Stimulated activated CD8-positive, alpha-beta memory T cell treated with anti-CD3 and anti-CD28 coated beads, Interleukin-7, amount 100 ng/mL, for 4 hours (primary cell): Measurements from ENCODE around the gene SHANK3.
A peak's percentile ranks its signal among the peaks of the same experiment; 100 is the strongest.
"Not testable (repeated sequence)": the region's sequence is repeated elsewhere in the genome, so short reads cannot be mapped to it uniquely, and the experiment has no call there.

Experiments
- DNase-seq, 2 donors: peaks; one replicate each; pipeline ENCODE4 v3.0.0-alpha.2; 2020; ENCODE audit warnings: low read depth in 2 of 2

Gene SHANK3

GRCh38 chr22:50653256-50653655, 19.4 kb upstream of the SHANK3 start:
- DNase-seq = no peak

GRCh38 chr22:50654664-50655063, 18.0 kb upstream of the SHANK3 start:
- not testable (repeated sequence) for DNase-seq

- DNase-seq = no peak
Observed at GRCh38 chr22:50656122-50657070, 16.2 kb upstream of the SHANK3 start.

DNA sequence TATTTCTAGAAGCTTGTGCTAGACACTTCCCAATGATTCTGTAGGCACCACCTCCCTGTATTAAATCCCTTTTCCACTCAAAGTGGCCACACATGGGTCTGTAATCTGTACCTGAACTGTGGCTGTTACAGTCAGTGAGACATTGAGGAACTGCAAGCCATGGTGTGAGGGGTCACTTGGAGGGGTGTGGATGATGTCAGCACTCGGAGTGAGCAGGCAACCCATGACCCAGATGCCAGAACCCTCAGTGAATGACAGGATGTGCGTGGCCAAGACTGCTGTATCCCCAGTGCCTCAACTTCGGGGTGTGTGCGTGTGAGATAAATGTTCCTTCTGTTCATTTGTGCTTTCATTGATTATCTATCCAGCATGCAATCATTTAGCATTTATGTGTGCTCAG, 14.7 kb upstream of the SHANK3 start:
- DNase-seq = no peak

DNA sequence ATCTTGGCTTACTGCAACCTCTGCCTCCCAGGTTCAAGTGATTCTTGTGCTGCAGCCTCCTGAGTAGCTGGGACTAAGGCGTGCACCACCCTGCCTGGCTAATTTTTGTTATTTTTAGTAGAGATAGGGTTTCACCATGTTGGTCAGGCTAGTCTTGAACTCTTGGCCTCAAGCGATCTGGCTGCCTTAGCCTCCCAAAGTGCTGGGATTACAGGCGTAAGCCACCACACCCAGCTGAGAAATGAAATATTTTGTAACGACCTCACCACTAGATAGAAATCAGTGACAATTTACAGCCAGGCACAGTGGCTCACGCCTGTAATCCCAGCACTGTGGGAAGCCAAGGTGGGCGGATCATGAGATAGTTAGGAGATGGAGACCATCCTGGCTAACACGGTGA, 12.9 kb upstream of the SHANK3 start:
- not testable (repeated sequence) for DNase-seq

- no peak for DNase-seq
Observed at GRCh38 chr22:50660306-50660705, 12.3 kb upstream of the SHANK3 start.

DNA sequence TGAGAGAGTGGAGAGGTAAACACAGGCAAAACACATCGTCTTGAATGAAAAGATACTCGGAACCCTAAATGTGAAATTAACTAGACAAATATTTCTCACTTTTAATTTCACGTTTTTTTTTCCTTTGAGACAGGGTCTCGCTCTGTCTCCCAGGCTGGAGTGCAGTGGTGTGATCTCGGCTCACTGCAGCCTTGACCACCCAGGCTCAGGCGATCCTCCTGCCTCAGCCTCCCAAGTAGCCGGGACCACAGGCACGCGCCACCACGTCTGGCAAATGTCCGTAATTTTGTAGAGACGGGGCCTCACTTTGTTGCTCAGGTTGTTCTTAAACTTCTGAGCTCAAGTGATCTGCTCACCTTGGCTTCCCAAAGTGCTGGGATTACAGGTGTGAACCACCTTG, 7.4 kb upstream of the SHANK3 start:
- DNase-seq = no peak

- DNase-seq = no peak
Observed at GRCh38 chr22:50665738-50666137, 6.9 kb upstream of the SHANK3 start.

- no peak for DNase-seq
Observed at GRCh38 chr22:50670513-50670912, 2.1 kb upstream of the SHANK3 start.

DNA sequence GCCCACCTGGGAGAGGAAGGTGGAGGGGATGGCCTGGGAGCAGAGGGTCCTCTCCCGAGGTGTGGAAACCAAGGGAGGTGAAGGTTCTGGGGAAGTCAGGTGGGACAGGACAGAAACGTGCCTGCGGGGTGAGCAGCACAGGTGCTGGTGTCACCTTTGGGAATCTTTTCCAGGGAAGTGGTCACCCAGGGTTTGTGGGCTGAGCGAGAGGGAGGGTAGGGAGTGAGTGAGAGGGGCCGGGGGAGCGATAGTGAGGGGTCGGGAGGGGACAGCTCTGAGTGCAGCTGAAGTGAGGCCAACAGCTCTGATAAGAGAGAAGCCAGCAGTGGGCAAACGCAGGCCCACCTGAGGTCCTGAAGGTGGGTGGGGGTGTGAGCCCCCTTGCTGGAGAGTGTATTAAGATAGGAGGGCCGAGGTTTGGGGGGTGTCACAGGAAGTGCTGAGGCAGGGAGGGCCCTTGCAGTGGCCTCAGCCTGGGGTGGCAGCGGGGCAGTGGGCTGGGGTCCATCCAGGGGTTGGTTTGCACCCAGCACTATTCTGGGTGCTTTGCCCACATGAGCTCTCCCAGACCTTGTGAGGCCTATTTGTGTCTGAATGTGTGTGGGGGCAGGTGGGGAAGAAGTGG, 1.6 kb upstream of the SHANK3 start:
- no peak for DNase-seq

DNA sequence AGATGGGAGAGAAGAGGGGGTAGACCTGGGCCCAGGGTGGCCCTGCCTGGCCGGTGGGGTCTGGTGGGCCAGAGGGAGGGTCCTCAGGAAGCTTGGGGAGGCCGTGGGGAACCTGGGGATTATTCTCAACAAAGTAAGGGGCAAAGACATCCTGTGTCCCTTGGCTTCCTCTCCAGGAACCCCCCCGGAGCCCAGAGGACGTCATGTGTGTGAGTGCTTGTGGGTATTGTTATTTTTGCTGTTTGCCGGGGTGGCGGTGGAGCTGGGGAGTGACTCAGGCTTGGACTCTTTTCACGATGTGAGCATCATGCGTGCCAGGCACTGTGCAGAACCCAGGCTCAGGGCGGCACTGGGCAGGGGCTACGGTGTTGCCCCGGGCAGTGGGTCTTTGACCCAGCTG, 982 bp upstream of the SHANK3 start:
- DNase-seq = no peak

- no peak for DNase-seq
Observed at GRCh38 chr22:50672041-50672440, 582 bp upstream of the SHANK3 start.

GRCh38 chr22:50673231-50674129, 857 bp downstream of the SHANK3 start:
- DNase-seq = no peak

DNA sequence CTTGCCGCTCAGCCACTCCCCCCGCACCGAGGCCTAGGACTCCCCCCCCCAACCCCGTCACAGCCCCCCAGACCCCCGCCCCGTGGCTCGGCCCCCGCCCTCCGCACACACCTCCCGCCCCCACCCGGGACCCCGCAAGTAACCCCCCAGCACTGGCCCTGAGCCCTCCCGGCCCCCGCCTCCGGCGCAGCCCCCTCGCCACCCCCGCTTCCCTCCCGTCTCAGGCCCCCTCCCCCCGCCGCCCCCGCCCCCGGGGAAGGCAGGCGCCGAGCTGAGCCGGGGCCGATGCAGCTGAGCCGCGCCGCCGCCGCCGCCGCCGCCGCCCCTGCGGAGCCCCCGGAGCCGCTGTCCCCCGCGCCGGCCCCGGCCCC, 1.5 kb downstream of the SHANK3 start:
- DNase-seq = peak in 1 of 2 donors; percentile 23

DNA sequence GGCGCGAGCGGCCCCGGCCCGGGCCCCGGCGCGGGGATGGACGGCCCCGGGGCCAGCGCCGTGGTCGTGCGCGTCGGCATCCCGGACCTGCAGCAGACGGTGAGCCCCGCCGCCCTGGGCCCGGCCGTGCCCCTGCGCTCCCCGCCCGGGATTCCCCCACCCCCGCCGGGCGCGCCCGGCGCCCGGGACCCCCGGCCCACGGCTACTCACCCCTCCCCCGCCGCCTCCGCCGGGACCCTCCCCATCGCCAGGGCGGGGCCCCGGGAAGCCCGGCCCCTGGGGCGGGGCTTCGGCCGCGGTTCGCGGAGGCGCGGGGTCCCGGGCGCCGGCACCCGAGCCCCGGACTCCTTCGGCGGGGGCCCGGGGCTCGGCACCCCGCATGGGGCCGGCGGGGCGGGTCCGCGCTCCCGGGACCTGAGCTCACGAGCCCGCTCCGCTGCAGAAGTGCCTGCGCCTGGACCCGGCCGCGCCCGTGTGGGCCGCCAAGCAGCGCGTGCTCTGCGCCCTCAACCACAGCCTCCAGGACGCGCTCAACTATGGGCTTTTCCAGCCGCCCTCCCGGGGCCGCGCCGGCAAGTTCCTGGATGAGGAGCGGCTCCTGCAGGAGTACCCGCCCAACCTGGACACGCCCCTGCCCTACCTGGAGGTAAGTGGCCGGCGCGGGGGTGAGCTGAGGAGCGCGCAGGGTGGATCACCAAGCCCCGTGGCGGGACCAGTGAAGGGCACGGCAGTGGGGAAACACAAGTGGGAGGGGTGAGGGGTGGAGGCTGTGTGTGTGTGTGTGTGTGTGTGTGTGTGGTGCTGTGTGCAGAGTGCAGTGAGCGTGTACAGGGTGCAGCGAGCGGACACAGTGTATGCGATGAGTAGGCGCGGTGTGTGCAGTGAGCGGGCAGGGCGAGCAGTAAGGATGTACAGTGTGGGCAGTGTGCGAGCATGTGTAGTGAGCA, 2.3 kb downstream of the SHANK3 start:
- DNase-seq = no peak

DNA sequence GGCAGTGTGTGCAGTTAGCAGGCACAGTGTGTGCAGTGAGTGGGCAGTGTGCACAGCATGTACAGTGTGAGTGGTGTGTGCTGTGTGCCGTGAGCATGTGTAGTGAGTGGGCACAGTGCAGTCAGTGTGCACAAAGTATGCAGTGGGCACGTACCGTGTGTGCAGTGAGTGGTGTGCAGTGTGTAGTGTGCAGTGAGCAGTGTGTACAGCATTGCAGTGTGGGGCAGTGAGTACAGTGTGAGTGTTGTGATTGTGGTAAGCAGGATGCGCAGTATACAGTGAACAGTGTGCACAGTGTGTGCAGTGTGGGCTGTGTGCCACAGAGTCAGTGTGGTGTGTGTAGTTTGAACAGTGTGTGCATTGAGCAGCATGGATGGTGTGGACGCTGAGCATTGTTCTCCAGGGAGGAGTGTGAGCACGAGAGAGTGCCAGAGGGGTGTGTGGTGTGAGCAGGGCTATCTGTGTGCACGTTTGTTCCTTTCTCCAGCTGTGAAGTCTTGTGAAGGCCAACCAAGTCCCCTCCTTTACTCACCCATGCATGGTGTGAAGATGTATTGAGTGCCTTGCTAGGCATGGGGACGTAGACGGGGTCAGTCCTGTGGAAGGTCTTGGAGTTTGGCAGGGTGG, 3.0 kb downstream of the SHANK3 start:
- no peak for DNase-seq

DNA sequence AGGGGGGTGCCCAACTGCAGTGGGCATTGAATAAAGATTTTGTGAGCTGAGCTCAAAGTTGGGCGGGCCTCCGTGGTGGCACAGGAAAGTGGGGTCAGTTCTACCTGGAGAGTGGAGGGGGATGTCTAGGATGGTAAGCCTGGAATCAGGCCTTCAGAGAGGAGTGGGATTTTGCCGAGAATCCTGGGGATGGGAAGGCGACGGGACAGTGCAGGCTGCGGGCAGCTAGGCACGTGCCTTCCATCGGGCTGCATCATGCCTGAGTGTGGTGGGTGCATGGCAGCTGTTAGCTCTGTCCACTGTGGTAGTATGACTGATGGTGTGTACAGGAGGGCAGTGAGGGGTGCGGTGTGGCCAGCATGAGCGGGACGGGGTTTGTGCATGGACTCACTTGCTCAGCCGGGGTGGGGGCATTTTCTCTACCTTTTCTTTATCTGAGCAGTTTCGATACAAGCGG, 3.6 kb downstream of the SHANK3 start:
- no peak for DNase-seq

DNA sequence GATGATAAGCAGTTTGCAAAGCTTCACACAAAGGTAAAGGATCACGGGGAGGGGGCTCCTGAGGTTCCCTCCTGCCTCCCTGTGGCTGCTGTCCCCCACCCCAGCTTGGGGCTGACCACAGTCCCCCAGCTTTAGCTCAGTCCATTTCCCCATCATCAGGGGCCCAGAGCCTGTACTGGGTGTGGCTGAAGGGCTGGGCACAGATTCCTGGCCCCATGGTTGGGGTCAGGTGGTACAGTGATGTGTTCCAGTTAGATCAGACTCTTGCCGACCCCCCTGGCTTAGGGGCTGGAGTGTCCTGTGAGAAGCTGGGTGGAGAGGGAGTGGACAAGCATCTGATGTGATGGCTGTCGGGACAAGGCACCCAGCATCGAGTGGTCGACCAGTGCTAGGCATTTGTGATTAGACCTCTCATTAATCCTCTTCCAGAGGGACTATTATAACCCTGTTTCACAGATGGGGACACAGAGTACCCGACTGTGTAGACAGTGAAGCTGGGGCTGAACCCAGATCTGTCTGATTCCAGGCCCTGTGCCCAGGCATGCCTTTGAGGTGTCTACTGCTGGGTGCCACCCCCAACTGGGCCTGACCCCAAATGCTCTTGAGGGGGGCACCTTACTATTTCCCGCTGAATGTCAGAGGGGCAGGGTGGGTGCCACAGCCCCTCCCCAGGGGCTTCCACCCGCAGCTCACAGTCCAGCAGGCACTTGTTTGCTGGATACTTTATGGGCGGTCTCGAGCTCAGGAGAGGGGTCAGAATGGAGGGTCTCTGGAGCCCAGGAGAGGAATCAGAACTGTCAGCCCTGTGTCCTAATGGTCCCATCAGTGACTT, 4.3 kb downstream of the SHANK3 start:
- DNase-seq = no peak

GRCh38 chr22:50677493-50678217, 5.0 kb downstream of the SHANK3 start:
- DNase-seq = no peak
